H1 (cell line): ENCODE measurements around the gene MRPS5. TPM values are rescaled to one million over a fixed set of nuclear protein-coding genes. Genes with fewer than 3 reads are reported as not detected.

Experiments used
- BCL11A ChIP-seq, 2 experiments: IDR thresholded peaks; one replicate each; pipeline ENCODE4 v1.6.1; 2011; ENCODE audit warnings: low read depth in 2 of 2, low read length in 2 of 2, mild to moderate bottlenecking in 2 of 2
- RAD21 ChIP-seq, 2 experiments: IDR thresholded peaks in 1 of 2; conservative IDR thresholded peaks in 1 of 2; 2 replicates each; pipeline ENCODE4 v1.6.1; 2011; ENCODE audit warnings: low read depth in 2 of 2, low read length in 2 of 2, improper control_type of control experiment in 1 of 2, inconsistent platforms in 1 of 2, mild to moderate bottlenecking in 1 of 2, moderate library complexity in 1 of 2
- polyA plus RNA-seq, 7 experiments: library from polyadenylated mRNA; depleted of rRNA in 3 of 7; stranded (reverse) in 5 of 7; unstranded in 2 of 7; fragments of >200 nt in 5 of 7; fragments of 200-250 nt in 2 of 7; gene quantifications; 1 replicate in 5 of 7; 2 replicates in 1 of 7; 4 replicates in 1 of 7; pipeline versions ENCODE4 v1.2.1 to v1.2.3, GENCODE V29; 2011 to 2013; ENCODE audit warnings: missing spikeins in 2 of 7, mixed read lengths in 2 of 7
- total RNA-seq: library from RNA; stranded (reverse); fragmentation: NEBNext Ultra II Directional; extraction: Animal tissue kit (Norgen Biotek cat#: 25700); gene quantifications from 2 replicates; pipeline ENCODE4 v1.2.1, GENCODE V29; 2021

The MRPS5 gene
- total and polyA plus RNA-seq, 2 of the 8 experiments (the other 6 are each of a cell fraction or from before 2014, with no cell fraction given), result 36.7 to 53.0 TPM

- TF ChIP-seq BCL11A (IDR thresholded peaks at IDR 0.05; ENCODE audit: low read depth in 2 of 2, low read length in 2 of 2) (no peak), RAD21 (IDR thresholded peaks at IDR 0.05 in 1 of 2, conservative IDR thresholded peaks at IDR 0.05 in 1 of 2; ENCODE audit: low read depth in 2 of 2, low read length in 2 of 2) (peak; percentile 69 to 70)
Measured at GRCh38 chr2:95076705-95077529, 44.7 kb downstream of the MRPS5 start (continued).
